Activated CD8-positive, alpha-beta memory T cell treated with anti-CD3 and anti-CD28 coated beads for 36 hours (primary cell): ENCODE measurements around the gene NEDD8. TPM values are rescaled to one million over a fixed set of nuclear protein-coding genes. Genes with fewer than 3 reads are reported as not detected.

Source experiments
- CTCF ChIA-PET: fragments of 350-600 bp; sonication (Branson Sonifier 250); formaldehyde crosslinking; loops from one replicate; lab custom pipeline; 2021; ENCODE audit warnings: antibody characterized with exemption; lab: Charles Lee
- POLR2A ChIA-PET: fragments of 350-600 bp; sonication (Branson Sonifier 250); formaldehyde crosslinking; loops from one replicate; lab custom pipeline; 2021; ENCODE audit warnings: antibody characterized with exemption; lab: Charles Lee
- total RNA-seq, 2 experiments: library from RNA; stranded (reverse); gene quantifications; one replicate each; pipeline ENCODE4 v1.2.3, GENCODE V29; 2021

NEDD8 gene
- total RNA-seq, 2 experiments from 2014 or later, result 220 to 231 TPM

- CTCF ChIA-PET, result no interaction called here
These were observed 23.3 kb upstream of the NEDD8 start for GRCh38 chr14:24255438-24255837.

GRCh38 chr14:24254630-24255392, 22.6 kb upstream of the NEDD8 start:
- ChIA-PET CTCF (no interaction called here), POLR2A (no interaction called here)

More at GRCh38 chr14:24255438-24255837, 23.3 kb upstream of the NEDD8 start:
- POLR2A ChIA-PET, result no interaction called here

- POLR2A ChIA-PET, result no interaction called here
- CTCF ChIA-PET, result no interaction called here
These were observed 21.8 kb upstream of the NEDD8 start for GRCh38 chr14:24253936-24254335.

- ChIA-PET CTCF (interaction anchor here (1.4 to 11.9 kb wide), 3 partner anchors 10 to 55 kb away, joined by 5 to 156 read pairs (median 11); partner anchors contain the start of genes CIDEB, DHRS1, NOP9 and TINF2), POLR2A (interaction anchor here (1.0 kb wide), 1 partner anchor 13 kb away, joined by 5 read pairs; no protein-coding TSS in a partner anchor)
These were observed 20.3 kb upstream of the NEDD8 start for GRCh38 chr14:24252289-24253124.

GRCh38 chr14:24251880-24252288, 19.7 kb upstream of the NEDD8 start:
- ChIA-PET CTCF (interaction anchor here (1.4 to 11.9 kb wide), 3 partner anchors 9 to 56 kb away, joined by 5 to 156 read pairs (median 11); partner anchors contain the start of genes CIDEB, DHRS1, NOP9 and TINF2), POLR2A (interaction anchor here (1.0 kb wide), 1 partner anchor 14 kb away, joined by 5 read pairs; no protein-coding TSS in a partner anchor)

GRCh38 chr14:24250354-24250753, 18.2 kb upstream of the NEDD8 start:
- ChIA-PET POLR2A (interaction anchor here (1.1 kb wide), 1 partner anchor 8 kb away, joined by 3 read pairs; the partner anchor contains the start of gene TINF2), CTCF (interaction anchor here (2.9 to 11.9 kb wide), 2 partner anchors 8 to 47 kb away, joined by 11 to 156 read pairs; partner anchors contain the start of genes DHRS1, NOP9 and TINF2)

- POLR2A ChIA-PET, result interaction anchor here (0.5 kb wide), 1 partner anchor 37 kb away, joined by 4 read pairs; no protein-coding TSS in a partner anchor
- CTCF ChIA-PET, result interaction anchor here (1.4 to 11.9 kb wide), 3 partner anchors 16 to 182 kb away, joined by 3 to 156 read pairs (median 4); partner anchors contain the start of genes DHRS1 and NOP9
These were observed 17.3 kb upstream of the NEDD8 start for GRCh38 chr14:24249230-24250021.

GRCh38 chr14:24247422-24247821, 15.3 kb upstream of the NEDD8 start:
- CTCF ChIA-PET, result interaction anchor here (0.7 to 11.9 kb wide), 9 partner anchors 24 to 348 kb away, joined by 3 to 156 read pairs (median 9); partner anchors contain the start of genes CIDEB, DHRS1, LTB4R and NOP9
- POLR2A ChIA-PET, result interaction anchor here (0.7 to 1.8 kb wide), 9 partner anchors 12 to 194 kb away, joined by 3 to 12 read pairs (median 4); partner anchors contain the start of gene RABGGTA

- CTCF ChIA-PET, result interaction anchor here (0.6 to 11.9 kb wide), 12 partner anchors 10 to 348 kb away, joined by 3 to 156 read pairs (median 6); partner anchors contain the start of genes CIDEB, DHRS1, LTB4R and MDP1
These were observed 14.6 kb upstream of the NEDD8 start for GRCh38 chr14:24246765-24247212.

GRCh38 chr14:24245350-24245749, 13.2 kb upstream of the NEDD8 start:
- POLR2A ChIA-PET, result interaction anchor here (0.6 kb wide), 1 partner anchor 43 kb away, joined by 5 read pairs; no protein-coding TSS in a partner anchor
- CTCF ChIA-PET, result interaction anchor here (0.6 to 11.9 kb wide), 4 partner anchors 15 to 52 kb away, joined by 4 to 156 read pairs (median 14); partner anchors contain the start of genes DHRS1 and NOP9

More at GRCh38 chr14:24246765-24247212, 14.6 kb upstream of the NEDD8 start:
- POLR2A ChIA-PET, result interaction anchor here (0.7 to 1.8 kb wide), 9 partner anchors 24 to 193 kb away, joined by 3 to 18 read pairs (median 3); partner anchors contain the start of gene RABGGTA

- CTCF ChIA-PET, result interaction anchor here (0.7 to 11.9 kb wide), 23 partner anchors 8 to 1221 kb away, joined by 3 to 156 read pairs (median 5); partner anchors contain the start of genes CBLN3, CIDEB, DHRS1 and KHNYN
These were observed 11.2 kb upstream of the NEDD8 start for GRCh38 chr14:24243336-24243836.

GRCh38 chr14:24241829-24242443, 9.8 kb upstream of the NEDD8 start:
- ChIA-PET POLR2A (interaction anchor here (0.9 to 2.8 kb wide), 16 partner anchors 8 to 200 kb away, joined by 3 to 24 read pairs (median 8); partner anchors contain the start of genes CHMP4A, CIDEB, DCAF11 and DHRS1), CTCF (interaction anchor here (0.8 to 11.9 kb wide), 23 partner anchors 8 to 194 kb away, joined by 3 to 156 read pairs (median 5); partner anchors contain the start of genes CBLN3, CHMP4A, CIDEB and DHRS1)

More at GRCh38 chr14:24243336-24243836, 11.2 kb upstream of the NEDD8 start:
- POLR2A ChIA-PET, result interaction anchor here (0.8 to 2.8 kb wide), 5 partner anchors 27 to 199 kb away, joined by 4 to 24 read pairs (median 12); partner anchors contain the start of genes EMC9, RABGGTA and SDR39U1

GRCh38 chr14:24240110-24240918, 8.1 kb upstream of the NEDD8 start:
- POLR2A ChIA-PET, result interaction anchor here (1.2 kb wide), 1 partner anchor 10 kb away, joined by 7 read pairs; no protein-coding TSS in a partner anchor
- CTCF ChIA-PET, result interaction anchor here (2.9 to 11.9 kb wide), 3 partner anchors 31 to 69 kb away, joined by 17 to 156 read pairs (median 46); partner anchors contain the start of genes CIDEB, DHRS1, LTB4R and LTB4R2

GRCh38 chr14:24238527-24239037, 6.4 kb upstream of the NEDD8 start:
- CTCF ChIA-PET, result interaction anchor here (0.6 to 2.3 kb wide), 4 partner anchors 23 to 69 kb away, joined by 3 to 7 read pairs (median 5); partner anchors contain the start of genes CIDEB, DHRS1, MDP1 and NOP9

GRCh38 chr14:24238123-24238522, 6.0 kb upstream of the NEDD8 start:
- POLR2A ChIA-PET, result interaction anchor here (0.6 kb wide), 1 partner anchor 8 kb away, joined by 9 read pairs; no protein-coding TSS in a partner anchor

More at GRCh38 chr14:24238527-24239037, 6.4 kb upstream of the NEDD8 start:
- POLR2A ChIA-PET, result interaction anchor here (0.6 kb wide), 1 partner anchor 8 kb away, joined by 9 read pairs; no protein-coding TSS in a partner anchor

More at GRCh38 chr14:24238123-24238522, 6.0 kb upstream of the NEDD8 start:
- CTCF ChIA-PET, result interaction anchor here (0.9 to 2.3 kb wide), 3 partner anchors 59 to 70 kb away, joined by 3 to 7 read pairs (median 7); partner anchors contain the start of genes CIDEB, DHRS1 and NOP9
